ENCODE data around the gene ADRA1B. TPM values are rescaled to one million over a fixed set of nuclear protein-coding genes. Genes with fewer than 3 reads are reported as not detected.

The ADRA1B gene
- total RNA-seq, 1 donor from 2014 or later, result 0.34 TPM

DNA sequence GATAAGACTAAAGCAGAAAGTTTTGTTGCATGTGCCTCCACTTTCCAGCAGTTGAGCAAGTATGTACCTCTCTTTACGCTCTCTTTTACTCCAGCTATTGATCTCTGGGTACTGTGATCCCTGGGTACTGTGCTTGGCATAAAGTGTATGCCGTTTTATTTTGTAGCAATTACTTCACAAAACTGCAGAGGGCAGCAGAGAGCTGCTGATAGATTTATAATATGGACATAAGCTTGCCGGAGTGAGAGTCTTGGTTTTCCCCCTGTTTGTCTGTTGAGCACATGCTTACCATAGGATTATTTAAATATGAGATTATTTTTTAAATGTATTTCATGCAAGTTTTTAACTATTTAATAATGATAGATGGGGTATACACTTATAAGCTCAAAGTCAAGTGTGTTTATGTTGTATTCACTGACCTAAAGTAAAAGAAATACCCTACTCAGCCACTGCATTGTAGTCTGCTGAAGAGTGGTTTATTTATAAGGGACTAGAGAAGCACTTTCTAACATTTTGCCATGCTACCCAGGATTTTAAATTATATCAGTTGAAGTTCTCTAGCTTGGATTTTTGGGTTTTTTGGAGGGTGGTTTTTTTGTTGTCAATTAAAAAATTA, 105.7 kb downstream of the ADRA1B start:
- DNase-seq, result peak; percentile 86

Other genes with a start within 250 kb of the ADRA1B start
- gene TTC1, start 92.7 kb downstream of the ADRA1B start, total RNA-seq, result 56.7 and 74.8 TPM in 2 replicates
- 16.7 and 17.7 TPM in 2 replicates for gene PWWP2A, start 203.0 kb downstream of the ADRA1B start, total RNA-seq

All from dermis blood vessel endothelial cell (primary cell).